ENCODE data around the gene MED27.

The MED27 gene

GRCh38 chr9:132079391-132080091 is at the start of gene MED27:
Gene MED27, minus strand, starts transcription at chr9:132079867. Its CDS starts 23 bp downstream, at chr9:132079844.
- peak; percentile 95 for DNase-seq

GRCh38 chr9:132127888-132128534 is 48.3 kb upstream of the MED27 start:
- no peak for DNase-seq

- no peak for DNase-seq
Observed at GRCh38 chr9:132126680-132127236, 47.1 kb upstream of the MED27 start.

- peak; percentile 9 for DNase-seq
Observed at GRCh38 chr9:132125944-132126679, 46.4 kb upstream of the MED27 start.

- DNase-seq: no peak
Observed at GRCh38 chr9:132125361-132125760, 45.7 kb upstream of the MED27 start.

GRCh38 chr9:132124800-132125199 is 45.1 kb upstream of the MED27 start:
- DNase-seq: no peak

- DNase-seq: no peak
Observed at GRCh38 chr9:132121021-132121420, 41.4 kb upstream of the MED27 start.

GRCh38 chr9:132117694-132118093 is 38.0 kb upstream of the MED27 start:
- DNase-seq: no peak

- no peak for DNase-seq
Observed at GRCh38 chr9:132116583-132116982, 36.9 kb upstream of the MED27 start.

- DNase-seq: peak; percentile 68
Observed at GRCh38 chr9:132114102-132114707, 34.5 kb upstream of the MED27 start.

GRCh38 chr9:132109291-132109690 is 29.6 kb upstream of the MED27 start:
- no peak for DNase-seq

- no peak for DNase-seq
Observed at GRCh38 chr9:132108728-132109127, 29.1 kb upstream of the MED27 start.

- no peak for DNase-seq
Observed at GRCh38 chr9:132099741-132100407, 20.2 kb upstream of the MED27 start.

- DNase-seq: no peak
Observed at GRCh38 chr9:132099167-132099566, 19.5 kb upstream of the MED27 start.

GRCh38 chr9:132094314-132094791 is 14.7 kb upstream of the MED27 start:
- no peak for DNase-seq

- no peak for DNase-seq
Observed at GRCh38 chr9:132090771-132091170, 11.1 kb upstream of the MED27 start.

- DNase-seq: no peak
Observed at GRCh38 chr9:132087438-132088030, 7.9 kb upstream of the MED27 start.

GRCh38 chr9:132082188-132082587 is 2.5 kb upstream of the MED27 start:
- no peak for DNase-seq

- DNase-seq: peak; percentile 25
Observed at GRCh38 chr9:132078699-132079356, 839 bp downstream of the MED27 start.

GRCh38 chr9:132077881-132078698 is 1.6 kb downstream of the MED27 start:
- peak; percentile 41 for DNase-seq
